CD4-positive, alpha-beta T cell treated with Interferon alpha-2 for 1 hour (primary cell): Measurements from ENCODE around the gene SP1.
"Not testable (repeated sequence)": the region's sequence is repeated elsewhere in the genome, so short reads cannot be mapped to it uniquely, and the experiment has no call there.

Experiments used
- DNase-seq, 2 donors: peaks; one replicate each; pipeline ENCODE4 v3.0.0-alpha.2; 2020 to 2022

Gene SP1

DNA sequence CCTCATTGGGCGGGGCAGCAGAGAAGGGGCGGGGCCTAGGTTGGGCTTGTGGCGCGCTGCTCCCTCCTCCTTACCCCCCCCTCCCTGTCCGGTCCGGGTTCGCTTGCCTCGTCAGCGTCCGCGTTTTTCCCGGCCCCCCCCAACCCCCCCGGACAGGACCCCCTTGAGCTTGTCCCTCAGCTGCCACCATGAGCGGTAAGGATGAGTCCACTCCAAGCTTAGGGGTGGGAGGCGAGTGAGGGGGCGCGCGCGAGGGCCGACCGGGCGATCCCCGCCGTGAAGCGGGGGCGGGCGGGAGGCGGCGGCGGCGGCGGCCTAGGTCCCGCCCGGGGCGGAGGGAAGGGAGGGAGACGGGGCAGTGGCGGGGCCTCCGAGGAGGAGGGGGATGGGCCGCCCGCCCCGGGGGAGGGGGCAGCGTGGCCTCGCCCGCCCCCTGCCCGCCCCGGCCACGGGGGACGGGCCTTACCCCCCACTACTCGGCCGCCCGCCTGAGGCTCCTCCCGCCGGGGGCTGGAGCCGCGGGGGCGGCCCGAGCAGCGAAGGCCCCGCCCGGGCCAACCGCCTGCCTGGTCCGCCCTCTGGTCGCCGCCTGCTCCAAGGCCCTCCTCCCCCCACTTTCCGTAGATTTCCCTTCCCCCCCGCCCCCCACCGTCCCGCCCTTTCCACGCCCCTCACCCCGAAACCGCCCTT lies at the start of gene SP1:
Gene SP1, plus strand, starts transcription at position 73 of the 690 bp plus-strand sequence. Its CDS starts 116 bp downstream, at position 189.
- peak; percentile 91 to 92 for DNase-seq

DNA sequence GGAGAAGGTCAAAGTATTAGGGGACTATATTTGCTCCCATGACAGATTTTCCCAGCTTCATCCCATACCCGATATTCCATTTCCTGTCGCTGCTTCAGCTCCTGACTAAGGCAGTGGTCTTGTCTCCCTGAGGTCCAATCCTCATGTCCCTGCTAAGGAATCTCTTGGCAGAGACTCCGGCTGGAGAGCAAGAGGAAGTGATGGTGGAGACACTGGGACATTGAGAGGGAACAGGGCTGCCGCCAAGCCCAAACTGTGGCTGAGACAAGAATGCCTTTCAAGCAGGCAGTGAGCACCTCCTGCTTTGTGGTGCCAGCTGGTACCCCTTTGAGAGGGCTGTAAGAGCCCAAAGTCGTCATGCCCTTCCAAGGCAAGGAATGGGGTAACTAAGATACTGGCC lies 49.3 kb upstream of the SP1 start:
- no peak for DNase-seq

GRCh38 chr12:53332339-53332738 lies 47.6 kb upstream of the SP1 start:
- DNase-seq = not testable (repeated sequence)

- no peak for DNase-seq
Measured at GRCh38 chr12:53332744-53333143, 47.2 kb upstream of the SP1 start.

DNA sequence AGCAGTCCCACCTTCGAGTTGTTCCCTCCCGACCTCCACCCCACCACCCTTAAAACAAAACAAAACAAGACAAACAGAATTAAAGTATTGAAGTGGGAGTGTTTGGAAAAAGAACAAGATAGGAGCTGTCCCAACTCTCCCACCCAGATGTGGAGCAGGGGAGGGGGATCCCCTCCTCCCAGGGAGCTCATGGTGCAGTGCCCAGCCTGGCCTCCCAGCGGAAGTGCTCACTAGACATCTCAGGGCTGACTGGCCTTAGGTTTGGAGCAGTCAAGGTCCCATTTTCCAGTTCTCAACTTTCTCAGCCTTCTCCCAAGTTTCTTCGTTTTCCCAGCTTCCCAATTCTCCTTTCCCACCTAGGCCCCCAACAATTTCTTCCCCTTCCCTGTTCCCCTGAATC lies 46.7 kb upstream of the SP1 start:
- no peak for DNase-seq

DNA sequence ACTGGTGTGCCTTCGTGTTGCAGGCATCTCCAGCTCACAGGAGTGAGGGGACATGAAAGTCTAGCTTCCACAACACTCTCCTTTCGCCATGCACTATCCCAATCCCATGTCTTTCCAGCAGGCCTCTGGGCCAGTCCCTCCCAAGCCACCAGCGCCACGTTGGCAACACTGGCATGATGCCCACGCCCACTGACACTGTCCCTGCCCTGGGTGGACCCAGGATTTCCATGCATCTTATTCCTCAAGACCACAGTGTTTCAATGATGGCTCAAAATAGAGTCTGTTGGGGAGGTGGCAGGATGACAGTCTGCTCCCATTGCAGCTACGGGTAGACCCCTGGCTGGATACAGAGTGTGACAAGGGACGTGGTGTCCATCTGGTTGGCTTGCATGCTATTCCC lies 46.1 kb upstream of the SP1 start:
- DNase-seq = no peak

GRCh38 chr12:53334822-53335221 lies 45.2 kb upstream of the SP1 start:
- DNase-seq = no peak

GRCh38 chr12:53336181-53336681 lies 43.7 kb upstream of the SP1 start, which contains the start of gene SP7:
SP7 (minus strand) TSS chr12:53336354; CDS start chr12:53335646, 708 bp downstream.
- peak in 1 of 2 donors; percentile 8 for DNase-seq

- no peak for DNase-seq
Measured at GRCh38 chr12:53338017-53338416, 42.0 kb upstream of the SP1 start.

DNA sequence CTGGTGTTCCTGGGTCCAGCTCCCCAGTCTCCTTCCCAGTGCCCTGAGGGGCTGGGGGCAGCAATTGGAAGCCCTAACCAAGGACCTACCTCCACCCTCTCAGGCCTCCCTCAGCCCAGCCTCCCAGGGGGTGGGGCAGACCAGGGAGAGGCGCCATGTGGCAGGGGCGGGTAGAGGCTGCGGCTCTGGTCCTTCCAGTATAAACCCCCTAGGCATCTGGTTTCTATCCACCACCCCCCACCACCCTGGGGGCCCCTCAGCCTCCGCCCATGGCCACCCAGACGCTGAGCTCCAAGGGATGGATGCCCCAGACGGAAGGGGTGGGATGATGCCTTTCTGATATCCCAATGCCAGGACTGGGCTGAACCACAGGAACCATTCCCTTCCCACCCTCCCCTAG lies 41.1 kb upstream of the SP1 start:
- no peak for DNase-seq

- DNase-seq = no peak
Measured at GRCh38 chr12:53340398-53340797, 39.6 kb upstream of the SP1 start.

DNA sequence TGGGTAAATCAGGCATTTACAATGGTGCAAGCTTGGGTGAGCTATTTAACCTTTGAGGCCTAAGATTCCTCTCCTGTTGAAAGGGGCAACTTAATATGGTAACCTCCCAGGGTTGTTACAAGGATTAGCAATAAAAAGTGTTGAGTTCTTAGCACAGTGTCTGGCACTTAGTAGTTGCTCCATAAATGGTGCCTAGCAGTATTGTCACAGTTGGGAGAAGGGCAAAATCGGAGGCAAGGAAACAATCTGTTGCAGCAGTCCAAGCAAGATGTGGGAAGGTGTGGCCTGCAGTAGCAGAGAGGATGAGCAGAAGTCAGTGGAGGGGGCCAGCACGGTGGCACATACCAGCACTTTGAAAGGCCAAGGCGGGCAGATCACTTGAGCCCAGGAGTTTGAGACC lies 36.5 kb upstream of the SP1 start:
- DNase-seq = no peak

GRCh38 chr12:53343969-53344368 lies 36.0 kb upstream of the SP1 start:
- DNase-seq = no peak

DNA sequence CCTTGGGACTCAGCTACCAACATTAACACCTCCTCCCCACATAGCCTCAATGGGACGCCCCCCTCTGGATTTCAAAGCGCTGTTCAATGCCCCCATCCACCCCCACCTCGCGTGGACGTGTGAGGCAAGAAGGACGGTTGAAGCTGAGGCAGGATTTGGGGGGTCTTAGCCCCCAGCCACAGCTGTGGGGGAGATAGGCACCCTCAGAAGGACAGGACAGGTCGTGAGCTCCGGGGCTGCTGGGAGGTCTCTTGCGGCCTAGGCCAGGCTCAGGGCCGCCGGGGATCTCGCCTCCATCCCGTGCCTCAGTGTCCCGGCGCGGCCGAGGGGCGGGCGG lies 35.5 kb upstream of the SP1 start:
- no peak for DNase-seq

GRCh38 chr12:53344824-53345485 lies 35.0 kb upstream of the SP1 start:
- DNase-seq = peak; percentile 74 to 79

- no peak for DNase-seq
Measured at GRCh38 chr12:53345486-53346188, 34.3 kb upstream of the SP1 start.

DNA sequence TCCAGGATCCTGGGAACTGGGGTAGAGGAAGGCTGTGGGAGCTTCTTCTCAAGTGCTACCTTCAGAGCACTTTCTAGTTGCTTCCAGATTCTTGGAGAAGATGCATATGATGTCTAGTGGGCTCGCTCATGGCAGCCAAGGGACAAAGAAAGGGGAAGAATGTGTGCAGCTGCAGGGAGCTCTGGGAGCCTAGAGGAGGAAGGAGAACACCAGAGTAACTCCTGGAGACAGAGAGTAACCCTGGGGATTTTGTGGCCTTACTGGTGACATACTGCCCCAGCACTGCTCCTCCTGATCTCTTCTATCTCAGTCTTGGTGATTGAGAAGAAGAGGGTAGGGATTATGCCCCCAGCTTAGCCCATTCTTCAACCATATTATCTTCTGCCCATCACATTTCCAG lies 33.5 kb upstream of the SP1 start:
- DNase-seq = no peak

DNA sequence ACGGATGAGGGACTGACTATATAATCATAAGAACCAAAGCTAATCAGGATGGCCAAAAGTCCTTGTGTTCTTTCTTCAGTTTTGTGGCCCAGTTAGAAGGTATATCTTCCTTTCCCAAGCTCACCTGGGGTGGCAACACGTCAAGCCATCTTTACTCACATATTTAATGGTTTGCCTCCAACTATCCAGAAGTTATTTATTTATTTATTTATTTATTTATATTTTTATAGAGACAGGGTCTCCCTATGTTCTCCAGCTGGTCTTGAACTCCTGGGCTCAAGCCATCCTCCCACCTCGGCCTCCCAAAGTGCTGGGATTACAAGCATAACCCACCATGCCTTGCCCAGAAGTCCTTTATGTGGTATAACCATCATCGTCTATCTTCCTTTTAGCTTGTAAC lies 32.1 kb upstream of the SP1 start:
- no peak for DNase-seq

DNA sequence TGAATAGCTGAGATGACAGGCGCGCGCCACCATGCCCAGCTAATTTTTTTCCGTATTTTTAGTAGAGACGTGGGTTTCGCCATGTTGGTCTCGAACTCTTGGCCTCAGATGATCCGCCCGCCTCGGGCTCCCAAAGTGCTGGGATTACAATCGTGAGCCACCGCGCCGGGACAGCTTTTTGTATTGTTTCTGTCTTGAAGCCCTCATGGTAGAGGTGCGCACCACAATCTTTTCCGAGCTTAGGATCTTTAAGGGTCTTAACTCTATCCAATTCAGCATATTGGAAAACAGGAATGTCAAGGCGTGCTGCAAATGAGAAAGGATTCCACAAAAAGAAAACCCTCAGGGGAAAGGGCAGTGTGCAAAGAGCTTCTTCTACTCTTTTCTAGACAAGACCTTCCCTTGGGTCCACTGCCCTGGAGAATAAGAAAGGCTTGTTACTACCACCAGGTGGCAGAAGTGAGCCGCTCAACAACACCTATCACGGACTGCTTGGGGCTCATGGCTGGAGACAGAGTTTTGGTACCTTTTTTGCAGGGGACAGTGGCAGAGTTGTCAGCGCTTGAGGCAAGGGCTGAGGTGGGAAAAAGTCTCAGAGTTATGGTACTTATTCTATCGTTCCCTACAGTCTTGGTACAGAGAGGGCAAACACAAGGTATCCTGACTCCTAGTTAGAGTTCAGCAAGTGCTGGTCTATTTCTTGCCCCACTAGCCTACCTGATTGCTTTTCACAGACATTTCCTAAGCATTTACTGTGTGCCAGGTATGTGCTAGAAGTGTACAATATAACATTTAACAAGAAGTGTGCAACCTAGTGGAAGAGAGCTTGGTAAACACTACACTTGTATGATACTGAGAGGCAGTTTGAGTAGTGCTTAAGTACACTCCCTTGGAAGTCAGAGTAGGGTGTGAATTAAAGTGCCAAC lies 27.4 kb upstream of the SP1 start:
- peak; percentile 85 to 90 for DNase-seq

DNA sequence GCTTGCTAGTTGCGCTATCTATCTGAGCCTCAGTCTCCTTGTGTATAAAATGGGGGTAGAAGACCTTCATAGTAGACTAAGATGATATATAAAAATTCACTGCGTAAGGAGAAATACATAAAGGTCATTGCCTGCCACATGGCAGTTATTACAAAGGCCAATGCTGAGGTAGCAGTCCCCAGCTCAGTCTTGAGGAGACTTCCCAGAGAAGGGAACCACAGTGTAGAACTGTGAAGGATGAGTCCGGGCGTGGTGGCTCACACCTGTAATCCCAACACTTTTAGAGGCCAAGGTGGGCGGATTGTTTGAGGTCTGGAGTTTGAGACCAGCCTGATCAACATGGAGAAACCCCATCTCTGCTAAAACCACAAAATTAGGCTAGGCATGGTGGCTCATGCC lies 26.7 kb upstream of the SP1 start:
- no peak for DNase-seq

GRCh38 chr12:53355121-53355520 lies 24.9 kb upstream of the SP1 start:
- DNase-seq = no peak

- no peak for DNase-seq
Measured at GRCh38 chr12:53358836-53359419, 21.0 kb upstream of the SP1 start.
